ENCODE measurements around the gene P2RY2. TPM values are rescaled to one million over a fixed set of nuclear protein-coding genes. Genes with fewer than 3 reads are reported as not detected.

P2RY2 gene
- total and polyA plus RNA-seq, 9 of the 15 experiments (the other 6 are each of a cell fraction or from before 2014, with no cell fraction given): not detected

- no peak for TF ChIP-seq HINFP (tag; conservative IDR thresholded peaks at IDR 0.05; ENCODE audit: low read depth)
- no peak for TF ChIP-seq ZNF121 (CRISPR knock-in tag; conservative IDR thresholded peaks at IDR 0.05)
- no peak for TF ChIP-seq ZNF280B (CRISPR knock-in tag; IDR thresholded peaks at IDR 0.05)
Observed at GRCh38 chr11:73285721-73286120, 67.6 kb downstream of the P2RY2 start (continued).

Other genes with a start within 250 kb of the P2RY2 start
- 2.2 and 2.4 TPM in 2 replicates for gene FCHSD2, start 76.0 kb upstream of the P2RY2 start, total RNA-seq (2014; rRNA removed)
- 6.4 and 8.8 TPM in 2 replicates for gene FCHSD2, start 76.0 kb upstream of the P2RY2 start, total RNA-seq (2014; rRNA removed; fragmentation: Illumina TruSeq; extraction: Trizol)
- gene FCHSD2, start 76.0 kb upstream of the P2RY2 start, total RNA-seq (2015; rRNA removed; fragmentation: Illumina TruSeq; extraction: Trizol): 6.3 and 7.9 TPM in 2 replicates
- gene FCHSD2, start 76.0 kb upstream of the P2RY2 start, total RNA-seq (2021): 14.0 and 14.7 TPM in 2 replicates
- gene FCHSD2, start 76.0 kb upstream of the P2RY2 start, polyA plus RNA-seq (2011; rRNA removed): 8.0 and 8.2 TPM in 2 replicates
- 9.1 and 10.8 TPM in 2 replicates for gene FCHSD2, start 76.0 kb upstream of the P2RY2 start, polyA plus RNA-seq (2014; fragmentation: Illumina TruSeq; extraction: Trizol)
- gene FCHSD2, start 76.0 kb upstream of the P2RY2 start, polyA plus RNA-seq (2014; fragmentation: Nextera tagmentation; extraction: Ambion mirVana): 1 to 10 TPM; 1.8 to 3.2 TPM
- 8.7 and 9.0 TPM in 2 replicates for gene FCHSD2, start 76.0 kb upstream of the P2RY2 start, polyA plus RNA-seq (2014; rRNA removed)
- gene P2RY6, start 54.1 kb downstream of the P2RY2 start, total RNA-seq (2014; rRNA removed): not detected in 2 replicates
- not detected in 2 replicates for gene P2RY6, start 54.1 kb downstream of the P2RY2 start, total RNA-seq (2014; rRNA removed; fragmentation: Illumina TruSeq; extraction: Trizol)
- not detected in 2 replicates for gene P2RY6, start 54.1 kb downstream of the P2RY2 start, total RNA-seq (2015; rRNA removed; fragmentation: Illumina TruSeq; extraction: Trizol)
- gene P2RY6, start 54.1 kb downstream of the P2RY2 start, total RNA-seq (2021): not detected in 2 replicates
- not detected in 2 replicates for gene P2RY6, start 54.1 kb downstream of the P2RY2 start, polyA plus RNA-seq (2011; rRNA removed)
- not detected in 2 replicates for gene P2RY6, start 54.1 kb downstream of the P2RY2 start, polyA plus RNA-seq (2014; fragmentation: Illumina TruSeq; extraction: Trizol)
- not detected for gene P2RY6, start 54.1 kb downstream of the P2RY2 start, polyA plus RNA-seq (2014; fragmentation: Nextera tagmentation; extraction: Ambion mirVana)
- not detected in 2 replicates for gene P2RY6, start 54.1 kb downstream of the P2RY2 start, polyA plus RNA-seq (2014; rRNA removed)
- gene ARHGEF17, start 90.0 kb downstream of the P2RY2 start, total RNA-seq (2014; rRNA removed): 0.09 and 0.20 TPM in 2 replicates
- gene ARHGEF17, start 90.0 kb downstream of the P2RY2 start, total RNA-seq (2014; rRNA removed; fragmentation: Illumina TruSeq; extraction: Trizol): 0.03 and 0.07 TPM in 2 replicates
- 0.04 and 0.23 TPM in 2 replicates for gene ARHGEF17, start 90.0 kb downstream of the P2RY2 start, total RNA-seq (2015; rRNA removed; fragmentation: Illumina TruSeq; extraction: Trizol)
- gene ARHGEF17, start 90.0 kb downstream of the P2RY2 start, total RNA-seq (2021): 0.29 and 0.53 TPM in 2 replicates
- 0.68 and 1.2 TPM in 2 replicates for gene ARHGEF17, start 90.0 kb downstream of the P2RY2 start, polyA plus RNA-seq (2011; rRNA removed)
- gene ARHGEF17, start 90.0 kb downstream of the P2RY2 start, polyA plus RNA-seq (2014; fragmentation: Illumina TruSeq; extraction: Trizol): 0.10 and 0.17 TPM in 2 replicates
- not detected for gene ARHGEF17, start 90.0 kb downstream of the P2RY2 start, polyA plus RNA-seq (2014; fragmentation: Nextera tagmentation; extraction: Ambion mirVana)
- gene ARHGEF17, start 90.0 kb downstream of the P2RY2 start, polyA plus RNA-seq (2014; rRNA removed): 0.09 and 0.17 TPM in 2 replicates
- 11.2 and 13.3 TPM in 2 replicates for gene RELT, start 158.1 kb downstream of the P2RY2 start, total RNA-seq (2014; rRNA removed)
- gene RELT, start 158.1 kb downstream of the P2RY2 start, total RNA-seq (2014; rRNA removed; fragmentation: Illumina TruSeq; extraction: Trizol): 3.1 and 3.8 TPM in 2 replicates
- 9.6 and 9.8 TPM in 2 replicates for gene RELT, start 158.1 kb downstream of the P2RY2 start, total RNA-seq (2015; rRNA removed; fragmentation: Illumina TruSeq; extraction: Trizol)
- gene RELT, start 158.1 kb downstream of the P2RY2 start, total RNA-seq (2021): 18.4 and 20.2 TPM in 2 replicates
- 7.4 and 11.8 TPM in 2 replicates for gene RELT, start 158.1 kb downstream of the P2RY2 start, polyA plus RNA-seq (2011; rRNA removed)
- gene RELT, start 158.1 kb downstream of the P2RY2 start, polyA plus RNA-seq (2014; fragmentation: Illumina TruSeq; extraction: Trizol): 6.0 and 8.6 TPM in 2 replicates
- 1 to 10 TPM; 1.1 to 1.2 TPM for gene RELT, start 158.1 kb downstream of the P2RY2 start, polyA plus RNA-seq (2014; fragmentation: Nextera tagmentation; extraction: Ambion mirVana)
- gene RELT, start 158.1 kb downstream of the P2RY2 start, polyA plus RNA-seq (2014; rRNA removed): 14.4 and 14.9 TPM in 2 replicates

All from K562 (cell line).